HCT116 (cell line): ENCODE data around the gene PTGER1. TPM values are rescaled to one million over a fixed set of nuclear protein-coding genes. Genes with fewer than 3 reads are reported as not detected.

Experiments
- ATAC-seq: fragments of 200-7000 bp; cut with Tn5 transposase; 2 replicates; pipeline ENCODE4 v1.9.1; 2020; ENCODE audit warnings: mild to moderate bottlenecking, moderate library complexity
- BruUV-seq: library from RNA; stranded (reverse); fragments of 400-500 nt; replicated peaks from 2 replicates; lab custom pipeline; 2021; lab: Mats Ljungman, UMichigan
- CTCF ChIA-PET: fragments of 300-600 bp; sonication (Branson Sonifier 250); formaldehyde crosslinking; loops from one replicate; lab custom pipeline; 2021; ENCODE audit warnings: antibody characterized with exemption; lab: Charles Lee
- POLR2A ChIA-PET: fragments of 300-600, 350-600 bp; sonication (Branson Sonifier 250); formaldehyde crosslinking; loops from one replicate; lab custom pipeline; 2021; ENCODE audit warnings: antibody characterized with exemption; lab: Charles Lee
- RAD21 ChIA-PET, 2 experiments: fragments of 300-600 bp; sonication (Branson Sonifier 250); formaldehyde crosslinking; loops; one replicate each; lab custom pipeline; 2023; ENCODE audit warnings: low total read pairs in 2 of 2; ENCODE audit not compliant: uncharacterized antibody in 2 of 2, unreplicated experiment in 2 of 2, low non-redundant PET in 1 of 2; lab: Charles Lee
- DNase-seq: peaks from one replicate; pipeline ENCODE4 v3.0.0-alpha.2; 2010; ENCODE audit warnings: low read depth, low spot score
- H2AFZ ChIP-seq: fragments of 200-600 bp; shearing (Covaris generic), sonication (generic); 2 replicates; pipeline ENCODE4 v1.6.1; 2017; ENCODE audit warnings: low read depth, mixed run types, mixed read lengths, antibody characterized with exemption, low read length; ENCODE audit not compliant: poor library complexity, severe bottlenecking
- H3K27ac ChIP-seq: 2 replicates; pipeline ENCODE4 v1.5.1; 2012; ENCODE audit warnings: low read depth, low read length
- H3K27me3 ChIP-seq: fragments of 200-600 bp; sonication (generic); 2 replicates; pipeline ENCODE4 v1.6.1; 2016; ENCODE audit warnings: mixed run types, low read length, mixed read lengths; ENCODE audit not compliant: insufficient read depth
- H3K36me3 ChIP-seq, 2 experiments: fragments of 200-500 bp in 1 of 2; fragments of 200-600 bp in 1 of 2; sonication (Bioruptor generic) in 1 of 2; sonication (generic) in 1 of 2; 2 replicates each; pipeline versions ENCODE4 v1.5.1 to v1.6.1; 2014 to 2016; ENCODE audit warnings: low read length in 2 of 2, inconsistent platforms in 1 of 2, mixed read lengths in 1 of 2, mixed run types in 1 of 2; ENCODE audit not compliant: insufficient read depth in 2 of 2, control insufficient read depth in 1 of 2
- H3K4me1 ChIP-seq, 2 experiments: fragments of 200-600 bp in 1 of 2; sonication (generic) in 1 of 2; 2 replicates each; pipeline versions ENCODE4 v1.5.1 to v1.6.1; 2012 to 2017; ENCODE audit warnings: low read length in 2 of 2, inconsistent platforms in 1 of 2, mild to moderate bottlenecking in 1 of 2, mixed read lengths in 1 of 2, mixed run types in 1 of 2, moderate library complexity in 1 of 2; ENCODE audit not compliant: insufficient read depth in 2 of 2, control insufficient read depth in 1 of 2
- H3K4me2 ChIP-seq: fragments of 200-600 bp; sonication (generic); 2 replicates; pipeline ENCODE4 v1.6.1; 2017; ENCODE audit warnings: mixed run types, low read length, mixed read lengths
- H3K4me3 ChIP-seq, 2 experiments: fragments of 200-600 bp in 1 of 2; sonication (generic) in 1 of 2; replicated peaks in 1 of 2; 2 replicates each; pipeline ENCODE4 v1.5.1; 2011 to 2016; ENCODE audit warnings: low read length in 2 of 2, control low read depth in 1 of 2, low read depth in 1 of 2, mild to moderate bottlenecking in 1 of 2, mixed read lengths in 1 of 2, mixed run types in 1 of 2
- H3K79me2 ChIP-seq: fragments of 200-600 bp; sonication (generic); 2 replicates; pipeline ENCODE4 v1.6.1; 2017; ENCODE audit warnings: mild to moderate bottlenecking, mixed run types, low read length, moderate library complexity, mixed read lengths; ENCODE audit not compliant: insufficient read depth
- H3K9ac ChIP-seq: fragments of 200-600 bp; sonication (generic); 2 replicates; pipeline ENCODE4 v1.6.1; 2016; ENCODE audit warnings: low read length, mixed read lengths
- H3K9me2 ChIP-seq: fragments of 200-600 bp; sonication (generic), shearing (Covaris generic); 2 replicates; pipeline ENCODE4 v1.6.1; 2017; ENCODE audit warnings: mixed run types, mild to moderate bottlenecking, moderate library complexity; ENCODE audit not compliant: insufficient read depth
- H3K9me3 ChIP-seq, 2 experiments: fragments of 200-500 bp in 1 of 2; fragments of 200-600 bp in 1 of 2; sonication (Bioruptor generic) in 1 of 2; sonication (generic) in 1 of 2; 2 replicates each; pipeline ENCODE4 v1.6.1; 2014 to 2017; ENCODE audit warnings: low read length in 2 of 2, mixed read lengths in 2 of 2, inconsistent platforms in 1 of 2, low read depth in 1 of 2, mild to moderate bottlenecking in 1 of 2, mixed run types in 1 of 2, moderate library complexity in 1 of 2; ENCODE audit not compliant: control insufficient read depth in 1 of 2, insufficient read depth in 1 of 2
- H4K20me1 ChIP-seq: fragments of 200-600 bp; sonication (generic), shearing (Covaris generic); 2 replicates; pipeline ENCODE4 v1.6.1; 2017; ENCODE audit warnings: mixed run types, mild to moderate bottlenecking, moderate library complexity; ENCODE audit not compliant: insufficient read depth
- EGR1 ChIP-seq: IDR thresholded peaks from 2 replicates; pipeline ENCODE4 v1.6.1; 2012; ENCODE audit warnings: low read depth
- EZH2 ChIP-seq: fragments of 200-600 bp; sonication (generic); IDR thresholded peaks from 2 replicates; pipeline ENCODE4 v1.6.1; 2017; ENCODE audit warnings: antibody characterized with exemption, mixed run types
- MAX ChIP-seq: IDR thresholded peaks from 2 replicates; pipeline ENCODE4 v1.6.1; 2012
- RAD21 ChIP-seq: IDR thresholded peaks from 2 replicates; pipeline ENCODE4 v1.6.1; 2012; ENCODE audit warnings: low read depth, mild to moderate bottlenecking
- SIN3A ChIP-seq: IDR thresholded peaks from 2 replicates; pipeline ENCODE4 v1.6.1; 2012; ENCODE audit warnings: low read depth
- YY1 ChIP-seq: IDR thresholded peaks from 2 replicates; pipeline ENCODE4 v1.6.1; 2011; ENCODE audit warnings: low read length, low read depth, moderate library complexity, mild to moderate bottlenecking; ENCODE audit not compliant: insufficient replicate concordance; ENCODE audit errors: extremely low read depth
- ZNF274 ChIP-seq: fragments of 200-500 bp; sonication (Bioruptor generic); IDR thresholded peaks from 2 replicates; pipeline ENCODE4 v1.6.1; 2014; ENCODE audit warnings: mild to moderate bottlenecking, low read depth, low read length, inconsistent platforms
- intact Hi-C: fragments of 100-400 bp; cut with micrococcal nuclease; formaldehyde crosslinking; loops from 2 replicates; pipeline ENCODE4 v1.10.0; 2022
- total RNA-seq: library from RNA; stranded (reverse); gene quantifications from one replicate; pipeline ENCODE4 v1.2.1, GENCODE V29; 2021; ENCODE audit not compliant: unreplicated experiment
- TF ChIP-seq, protein P1 (sequence below), 3 experiments: fragments of 200-600 bp in 1 of 3; sonication (generic) in 1 of 3; IDR thresholded peaks in 2 of 3; conservative IDR thresholded peaks in 1 of 3; 2 replicates each; pipeline ENCODE4 v1.5.1; 2012 to 2017; ENCODE audit warnings: low read depth in 2 of 3, low read length in 2 of 3, antibody characterized with exemption in 1 of 3, borderline replicate concordance in 1 of 3, control low read depth in 1 of 3, mild to moderate bottlenecking in 1 of 3, mixed read lengths in 1 of 3, mixed run types in 1 of 3, moderate library complexity in 1 of 3; ENCODE audit not compliant: insufficient read depth in 1 of 3

The PTGER1 gene
- total RNA-seq, 1 experiment from 2014 or later = 1.1 TPM

- H4K20me1 ChIP-seq = no peaks in the 10 kb centered on the region
- ATAC-seq (no peak), DNase-seq (no peak)
- POLR2A ChIA-PET = no interaction called here
- H3K4me1 ChIP-seq = peaks cover 0 to 3% of the 10 kb centered on the region in 2 experiments; a peak in 1 of 4 replicates
- H3K27me3 ChIP-seq = no peaks in the 10 kb centered on the region
- H3K27ac ChIP-seq = no peak overlapping the region
- no peaks in the 10 kb centered on the region for H3K9me2 ChIP-seq
- H3K9ac ChIP-seq = no peak overlapping the region
- no peak for TF ChIP-seq RAD21
- TF ChIP-seq ZNF274 = no peak
- TF ChIP-seq YY1 = no peak
- TF ChIP-seq EZH2 = no peak
- H3K36me3 ChIP-seq = peaks cover 3 to 12% of the 10 kb centered on the region in 2 experiments; a peak in 2 of 4 replicates
- no peaks in the 10 kb centered on the region for H3K9me3 ChIP-seq
- H3K79me2 ChIP-seq = peaks cover 23% of the 10 kb centered on the region; the same call in 1 of the 2 replicates
- intact Hi-C loops = loop anchor here (5.0 to 10.0 kb wide), 2 partner anchors 53 to 350 kb away; partner anchors contain the start of genes ASF1B and PKN1
- RAD21 ChIA-PET = no interaction called here
- no peak overlapping the region for H2AFZ ChIP-seq
- H3K4me2 ChIP-seq = no peak overlapping the region
- CTCF ChIA-PET = interaction anchor here (0.6 to 1.1 kb wide), 5 partner anchors 11 to 832 kb away, joined by 3 to 5 read pairs (median 3); no protein-coding TSS in a partner anchor
- no peak overlapping the region for H3K4me3 ChIP-seq
- BruUV-seq = no TSS peak
Observed at GRCh38 chr19:14487370-14488125, 12.4 kb upstream of the PTGER1 start.

DNA sequence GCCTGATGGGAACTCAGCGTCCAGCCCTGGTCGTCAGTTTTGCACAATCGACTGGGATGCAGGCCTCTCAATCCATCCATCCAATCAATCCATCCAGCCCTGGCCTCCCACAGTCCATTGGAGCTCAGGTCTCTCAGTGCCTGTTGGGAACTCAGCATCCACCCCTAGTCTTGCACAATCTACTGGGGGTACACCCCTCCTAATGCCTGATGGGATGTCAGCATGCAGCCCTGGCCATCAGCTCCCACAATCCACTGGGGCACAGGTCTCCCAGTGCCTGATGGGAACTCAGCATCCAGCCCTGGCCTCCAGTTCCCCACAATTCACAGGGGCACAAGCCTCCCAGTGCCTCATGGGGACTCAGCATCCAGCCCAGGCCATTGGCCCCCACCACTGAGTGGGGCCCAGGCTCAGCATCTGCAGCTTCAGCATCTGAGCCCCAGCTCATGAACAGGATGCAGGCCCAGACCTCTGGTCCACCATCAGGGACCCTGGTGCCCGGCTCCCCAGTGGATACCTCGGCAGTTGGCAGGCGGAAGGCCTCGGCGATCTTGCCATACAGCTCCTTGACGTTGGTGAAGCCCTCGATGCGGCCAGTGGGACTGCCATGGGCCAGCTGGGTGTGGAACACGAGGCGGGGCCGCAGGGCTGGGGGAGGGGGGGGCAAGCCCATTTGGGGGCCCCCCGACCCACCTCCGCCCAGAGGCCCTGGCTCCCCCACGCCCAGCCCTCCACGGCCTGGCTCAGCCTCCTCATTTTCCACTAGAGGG is 7.2 kb upstream of the PTGER1 start:
- Histone ChIP-seq H3K4me2 (no peak overlapping the region), H3K9me2 (no peaks in the 10 kb centered on the region), H3K9ac (no peak overlapping the region), H2AFZ (no peak overlapping the region), H3K27ac (no peak overlapping the region), H4K20me1 (no peaks in the 10 kb centered on the region), H3K4me1 (peaks cover 0 to 15% of the 10 kb centered on the region in 2 experiments; a peak in 2 of 4 replicates), H3K79me2 (peaks cover 11% of the 10 kb centered on the region; the same call in 1 of the 2 replicates), H3K27me3 (no peaks in the 10 kb centered on the region), H3K9me3 (no peaks in the 10 kb centered on the region), H3K36me3 (peaks cover 9 to 22% of the 10 kb centered on the region in 2 experiments; a peak in 3 of 4 replicates), H3K4me3 (no peak overlapping the region)
- ChIA-PET RAD21 (no interaction called here), POLR2A (no interaction called here), CTCF (no interaction called here)
- TF ChIP-seq, protein P1, sequence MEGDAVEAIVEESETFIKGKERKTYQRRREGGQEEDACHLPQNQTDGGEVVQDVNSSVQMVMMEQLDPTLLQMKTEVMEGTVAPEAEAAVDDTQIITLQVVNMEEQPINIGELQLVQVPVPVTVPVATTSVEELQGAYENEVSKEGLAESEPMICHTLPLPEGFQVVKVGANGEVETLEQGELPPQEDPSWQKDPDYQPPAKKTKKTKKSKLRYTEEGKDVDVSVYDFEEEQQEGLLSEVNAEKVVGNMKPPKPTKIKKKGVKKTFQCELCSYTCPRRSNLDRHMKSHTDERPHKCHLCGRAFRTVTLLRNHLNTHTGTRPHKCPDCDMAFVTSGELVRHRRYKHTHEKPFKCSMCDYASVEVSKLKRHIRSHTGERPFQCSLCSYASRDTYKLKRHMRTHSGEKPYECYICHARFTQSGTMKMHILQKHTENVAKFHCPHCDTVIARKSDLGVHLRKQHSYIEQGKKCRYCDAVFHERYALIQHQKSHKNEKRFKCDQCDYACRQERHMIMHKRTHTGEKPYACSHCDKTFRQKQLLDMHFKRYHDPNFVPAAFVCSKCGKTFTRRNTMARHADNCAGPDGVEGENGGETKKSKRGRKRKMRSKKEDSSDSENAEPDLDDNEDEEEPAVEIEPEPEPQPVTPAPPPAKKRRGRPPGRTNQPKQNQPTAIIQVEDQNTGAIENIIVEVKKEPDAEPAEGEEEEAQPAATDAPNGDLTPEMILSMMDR (IDR thresholded peaks at IDR 0.05 in 2 of 3, conservative IDR thresholded peaks at IDR 0.05 in 1 of 3; ENCODE audit: borderline replicate concordance in 1 of 3, insufficient read depth in 1 of 3, low read depth in 2 of 3, low read length in 2 of 3) = no peak
- TF ChIP-seq EZH2 (no peak), MAX (no peak), SIN3A (no peak), ZNF274 (no peak), YY1 (no peak), EGR1 (no peak)
- intact Hi-C loops = loop anchor here (5.0 to 10.0 kb wide), 2 partner anchors 48 to 120 kb away; partner anchors contain the start of gene PKN1
- no TSS peak for BruUV-seq
- no peak for DNase-seq
- no peak for ATAC-seq
